Smooth muscle cell (in vitro differentiated cells): ENCODE data around the gene TEX14. TPM values are rescaled to one million over a fixed set of nuclear protein-coding genes. Genes with fewer than 3 reads are reported as not detected.

Experiments used
- DNase-seq: peaks from one replicate; lab custom pipeline; 2025; ENCODE audit not compliant: unreplicated experiment; lab: John Stamatoyannopoulos, UW
- H2AFZ ChIP-seq: fragments of 200-600 bp; sonication (generic); 2 replicates; pipeline ENCODE4 v1.6.0; 2016; ENCODE audit warnings: antibody characterized with exemption, low read depth, mild to moderate bottlenecking
- H3F3A ChIP-seq: fragments of 200-600 bp; sonication (generic); 2 replicates; pipeline ENCODE4 v1.6.0; 2017; ENCODE audit warnings: antibody characterized with exemption, low read depth
- H3K27ac ChIP-seq: fragments of 200-600 bp; sonication (generic); 2 replicates; pipeline ENCODE4 v1.5.1; 2016; ENCODE audit warnings: low read depth, mild to moderate bottlenecking
- H3K27me3 ChIP-seq: fragments of 200-600 bp; sonication (generic); 2 replicates; pipeline ENCODE4 v1.6.1; 2016; ENCODE audit warnings: low read depth, mild to moderate bottlenecking
- H3K36me3 ChIP-seq: fragments of 200-600 bp; sonication (generic); 2 replicates; pipeline ENCODE4 v1.5.1; 2016; ENCODE audit warnings: low read depth
- H3K4me1 ChIP-seq: fragments of 200-600 bp; sonication (generic); 2 replicates; pipeline ENCODE4 v1.5.1; 2016; ENCODE audit warnings: low read depth
- H3K4me2 ChIP-seq: fragments of 200-600 bp; sonication (generic); 2 replicates; pipeline ENCODE4 v1.6.0; 2016; ENCODE audit warnings: mild to moderate bottlenecking
- H3K4me3 ChIP-seq: fragments of 200-600 bp; sonication (generic); 2 replicates; pipeline ENCODE4 v1.5.1; 2016; ENCODE audit warnings: mild to moderate bottlenecking
- H3K79me2 ChIP-seq: fragments of 200-600 bp; sonication (generic); 2 replicates; pipeline ENCODE4 v1.6.0; 2016; ENCODE audit warnings: low read depth, mild to moderate bottlenecking
- H3K9ac ChIP-seq: fragments of 200-600 bp; sonication (generic); 2 replicates; pipeline ENCODE4 v1.6.0; 2016; ENCODE audit warnings: low read depth
- H3K9me3 ChIP-seq: fragments of 200-600 bp; sonication (generic); replicated peaks from 2 replicates; pipeline ENCODE4 v1.5.1; 2016; ENCODE audit warnings: low read depth
- H4K20me1 ChIP-seq: fragments of 200-600 bp; sonication (generic); 2 replicates; pipeline ENCODE4 v1.6.0; 2016; ENCODE audit warnings: low read depth
- CTCF ChIP-seq: fragments of 200-600 bp; sonication (generic); IDR thresholded peaks from 2 replicates; pipeline ENCODE4 v1.5.1; 2017; ENCODE audit warnings: borderline replicate concordance, mild to moderate bottlenecking, antibody characterized with exemption; ENCODE audit not compliant: insufficient read depth, poor library complexity, severe bottlenecking
- WGBS: methylation state at CpG from one replicate; pipeline ENCODE4 v1.1.7; 2016; ENCODE audit warnings: low lambda C conversion rate; 5-methylcytosine and 5-hydroxymethylcytosine counted together
- polyA plus RNA-seq: library from polyadenylated mRNA; unstranded; fragments of >200 nt; fragmentation: Nextera tagmentation; extraction: Ambion mirVana; gene quantifications from 2 replicates; pipeline ENCODE4 v1.2.1, GENCODE V29; 2016
- total RNA-seq: library from RNA; depleted of rRNA; stranded (reverse); fragments of >200 nt; gene quantifications from 2 replicates; pipeline ENCODE4 v1.2.3, GENCODE V29; 2014

The TEX14 gene
- total and polyA plus RNA-seq, 2 experiments from 2014 or later, result 0.04 TPM; not detected in 1

DNA sequence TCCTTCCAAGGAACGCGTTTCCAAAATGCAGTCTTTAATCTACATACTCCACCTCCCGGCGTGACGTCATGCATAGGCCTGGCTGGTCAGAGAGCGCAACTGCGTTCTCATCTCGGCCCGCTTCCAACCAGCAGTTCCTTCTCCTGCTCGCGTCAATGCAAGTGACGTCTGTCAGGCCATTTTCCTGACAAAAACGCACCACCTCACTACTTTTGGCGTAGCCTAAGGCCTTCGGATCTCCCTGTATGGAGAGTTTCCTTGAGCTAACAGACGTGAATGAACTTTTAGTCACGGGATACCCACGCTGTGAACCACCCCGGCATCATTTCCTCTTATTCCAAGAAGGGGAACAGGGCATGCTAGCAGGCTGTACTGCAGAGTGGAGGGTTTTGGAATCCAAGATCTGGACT lies 25.0 kb downstream of the TEX14 start:
- 88% methylated on average over 19 of the region's 19 CpGs for WGBS
- no peak for TF ChIP-seq CTCF
- Histone ChIP-seq H3K27ac (no peak overlapping the region), H3K9ac (no peak overlapping the region), H2AFZ (no peak overlapping the region), H3K27me3 (no peaks in the 10 kb centered on the region), H3K4me3 (no peak overlapping the region), H3F3A (no peaks in the 10 kb centered on the region), H4K20me1 (no peaks in the 10 kb centered on the region), H3K4me1 (no peaks in the 10 kb centered on the region), H3K79me2 (no peaks in the 10 kb centered on the region), H3K4me2 (no peak overlapping the region), H3K36me3 (no peaks in the 10 kb centered on the region), H3K9me3 (no peaks in the 10 kb centered on the region)
- no peak for DNase-seq

- Histone ChIP-seq H4K20me1 (no peaks in the 10 kb centered on the region), H3K4me2 (no peak overlapping the region), H3K4me1 (no peaks in the 10 kb centered on the region), H3K9me3 (no peaks in the 10 kb centered on the region), H3K79me2 (no peaks in the 10 kb centered on the region), H3F3A (no peaks in the 10 kb centered on the region), H3K36me3 (no peaks in the 10 kb centered on the region), H3K27ac (no peak overlapping the region), H3K9ac (no peak overlapping the region), H3K4me3 (no peak overlapping the region), H2AFZ (no peak overlapping the region), H3K27me3 (no peaks in the 10 kb centered on the region)
- no peak for TF ChIP-seq CTCF
- no peak for DNase-seq
- WGBS, result 96% methylated on average over 24 of the region's 25 CpGs
Measured at GRCh38 chr17:58665946-58666857, 25.6 kb downstream of the TEX14 start.

- Histone ChIP-seq H2AFZ (no peak overlapping the region), H3K27ac (no peak overlapping the region), H3K9ac (no peak overlapping the region), H3K4me1 (no peaks in the 10 kb centered on the region), H3K79me2 (no peaks in the 10 kb centered on the region), H3K9me3 (no peaks in the 10 kb centered on the region), H3K4me3 (no peak overlapping the region), H3K36me3 (no peaks in the 10 kb centered on the region), H3F3A (no peaks in the 10 kb centered on the region), H3K27me3 (no peaks in the 10 kb centered on the region), H3K4me2 (no peak overlapping the region), H4K20me1 (no peaks in the 10 kb centered on the region)
- TF ChIP-seq CTCF, result no peak
- WGBS, result 89% methylated on average over 2 of the region's 2 CpGs
- no peak for DNase-seq
Measured at GRCh38 chr17:58664302-58664701, 27.5 kb downstream of the TEX14 start.
